ENCODE data around the gene RPL10.

Gene RPL10

GRCh38 chrX:154397888-154398667 is at the start of gene RPL10:
Gene RPL10, plus strand, starts transcription at chrX:154398377. Its CDS starts 143 bp downstream, at chrX:154398520.
- peak; percentile 96 for FAIRE-seq

DNA sequence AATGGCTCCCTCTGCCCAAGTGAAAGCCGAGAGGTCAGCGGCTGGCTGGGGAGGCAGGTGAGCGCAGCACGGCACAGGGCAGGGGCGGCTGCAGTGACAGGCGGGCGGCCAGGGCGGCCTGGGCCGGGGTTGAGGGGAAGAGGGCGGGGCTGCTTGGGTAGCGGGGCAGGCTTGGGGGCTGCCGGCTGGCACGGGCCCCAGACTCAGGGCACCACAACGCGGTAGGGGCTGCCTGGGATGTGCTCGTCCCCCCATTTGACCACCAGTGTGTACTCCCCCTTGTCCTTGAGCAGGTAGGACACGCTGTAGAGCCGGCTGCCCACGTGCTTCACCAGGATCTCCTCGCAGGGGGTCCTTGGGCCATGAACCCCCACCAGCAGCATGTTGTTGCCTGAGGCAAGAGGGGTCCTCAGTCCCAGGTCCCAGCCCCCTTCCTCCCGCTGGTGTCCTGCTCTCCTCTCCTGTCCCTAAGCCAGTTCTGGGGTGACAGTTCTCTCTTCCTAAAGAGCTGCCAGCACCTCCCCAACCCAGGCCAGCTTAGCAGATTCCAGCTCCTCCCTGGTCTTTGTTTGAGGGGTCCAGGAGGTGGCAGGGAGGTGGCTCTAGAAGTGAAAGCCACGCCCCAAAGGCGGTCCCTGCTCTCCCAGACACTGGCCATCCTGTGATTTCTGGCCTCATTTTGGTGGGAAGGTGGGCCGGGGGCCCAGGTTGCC is 49.4 kb upstream of the RPL10 start:
- peak; percentile 79 for FAIRE-seq

DNA sequence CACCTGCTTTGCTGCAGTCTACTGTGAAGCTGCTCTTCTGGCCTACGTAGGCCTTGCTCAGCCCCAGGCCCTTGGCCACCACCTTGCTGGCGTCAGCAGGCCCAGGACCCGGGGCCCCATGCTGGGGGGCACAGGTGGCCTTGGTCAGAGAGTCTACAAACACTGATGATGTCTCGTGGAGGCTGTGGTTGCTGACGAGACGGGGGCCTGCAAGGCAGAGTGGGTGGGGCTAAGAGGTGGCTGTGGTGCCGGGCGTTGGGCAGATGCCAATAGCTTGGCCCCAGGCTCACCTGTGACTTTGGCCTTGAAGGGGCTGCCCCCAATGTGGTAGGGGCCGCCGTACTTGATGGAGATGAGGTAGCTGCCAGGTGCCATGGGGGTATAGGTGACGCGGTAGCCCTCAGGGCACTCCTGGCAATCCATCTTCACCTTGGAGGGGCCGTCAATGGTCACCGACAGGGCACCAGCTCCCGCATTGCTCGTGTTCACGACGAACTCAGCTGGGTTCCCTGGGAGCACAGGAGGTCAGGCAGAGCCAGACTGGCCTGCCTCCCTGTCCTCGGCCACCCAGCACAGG is 48.7 kb upstream of the RPL10 start:
- no peak for FAIRE-seq

DNA sequence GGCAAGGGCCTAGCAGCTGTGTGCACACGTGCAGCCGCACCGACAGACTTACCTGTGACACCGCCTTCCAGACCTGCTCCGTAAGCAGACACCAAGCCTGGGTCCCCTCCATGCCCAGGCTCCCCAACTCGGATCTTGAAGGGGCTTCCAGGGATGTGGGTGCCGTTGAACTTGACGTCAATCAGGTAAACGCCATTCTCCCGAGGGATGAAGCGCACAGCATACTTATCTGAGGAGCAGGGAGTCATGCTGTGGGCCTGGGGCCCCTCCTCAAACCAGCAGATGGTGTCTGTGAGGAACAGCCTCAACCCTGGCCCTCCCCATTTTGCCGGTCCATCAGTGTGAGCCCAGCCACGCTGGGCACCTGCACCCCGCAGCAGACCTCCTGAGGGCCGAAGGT is 48.2 kb upstream of the RPL10 start:
- FAIRE-seq = no peak

GRCh38 chrX:154350429-154351182 is 47.6 kb upstream of the RPL10 start:
- peak; percentile 30 for FAIRE-seq

DNA sequence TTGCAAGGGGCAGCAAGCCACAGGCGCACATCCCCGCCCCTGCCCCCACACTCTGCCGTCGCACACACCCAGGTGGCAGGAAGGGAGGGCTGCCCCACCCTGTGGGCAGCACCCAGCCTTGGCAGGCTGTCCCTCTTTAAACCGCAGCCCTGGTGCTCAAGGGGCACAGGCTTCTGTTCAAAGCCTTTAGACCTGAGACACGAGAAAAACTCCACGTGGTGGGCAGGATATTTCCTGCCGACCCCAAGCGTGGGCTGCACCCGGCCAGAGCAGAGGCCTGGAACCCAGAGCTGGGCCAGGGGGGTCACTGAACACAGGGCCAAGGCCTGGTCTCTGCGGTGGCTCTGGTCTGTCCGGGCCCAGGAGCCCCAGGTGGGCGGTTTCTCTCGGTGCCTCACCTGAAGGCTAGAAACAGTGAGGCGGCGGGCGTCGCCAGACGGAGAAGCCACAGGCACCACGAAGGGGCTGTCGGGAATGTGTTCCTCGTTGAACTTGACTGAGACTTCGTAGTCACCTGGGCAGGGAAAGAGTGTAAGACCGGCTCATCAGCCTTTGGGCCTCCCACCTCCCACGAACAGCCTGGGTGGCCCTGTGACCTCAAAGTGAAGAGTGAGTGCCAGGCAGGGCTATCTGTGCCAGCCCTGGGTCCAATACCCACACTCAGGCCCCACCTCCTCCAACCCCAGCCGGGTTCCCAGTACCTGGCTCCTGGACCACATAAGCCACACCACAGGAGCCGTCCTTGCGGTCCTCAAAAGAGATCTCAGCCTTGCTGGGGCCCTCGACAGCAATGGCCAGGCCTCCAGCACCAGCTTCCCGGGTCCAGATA is 46.8 kb upstream of the RPL10 start:
- no peak for FAIRE-seq

- FAIRE-seq = no peak
These were observed 46.2 kb upstream of the RPL10 start for GRCh38 chrX:154352012-154352401.

DNA sequence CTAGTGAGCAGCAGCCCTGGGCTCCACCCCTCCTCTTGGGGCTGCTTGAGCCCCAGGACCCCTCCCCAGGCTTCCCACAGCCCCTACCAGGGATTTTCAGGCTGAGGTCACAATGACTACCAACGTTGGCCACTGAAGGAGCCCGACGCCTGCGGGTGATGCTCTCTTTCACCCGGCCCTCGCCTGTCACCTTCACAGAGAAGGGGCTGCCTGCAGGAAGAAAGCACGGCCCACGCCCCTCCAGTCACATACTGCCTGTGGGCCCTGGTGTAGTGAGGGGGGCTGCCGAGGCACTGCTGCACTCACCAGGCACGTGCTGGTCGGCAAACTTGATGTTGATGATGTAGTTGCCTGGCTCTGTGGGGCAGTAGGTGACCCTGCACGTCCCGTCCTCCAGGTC is 45.7 kb upstream of the RPL10 start:
- FAIRE-seq = no peak

DNA sequence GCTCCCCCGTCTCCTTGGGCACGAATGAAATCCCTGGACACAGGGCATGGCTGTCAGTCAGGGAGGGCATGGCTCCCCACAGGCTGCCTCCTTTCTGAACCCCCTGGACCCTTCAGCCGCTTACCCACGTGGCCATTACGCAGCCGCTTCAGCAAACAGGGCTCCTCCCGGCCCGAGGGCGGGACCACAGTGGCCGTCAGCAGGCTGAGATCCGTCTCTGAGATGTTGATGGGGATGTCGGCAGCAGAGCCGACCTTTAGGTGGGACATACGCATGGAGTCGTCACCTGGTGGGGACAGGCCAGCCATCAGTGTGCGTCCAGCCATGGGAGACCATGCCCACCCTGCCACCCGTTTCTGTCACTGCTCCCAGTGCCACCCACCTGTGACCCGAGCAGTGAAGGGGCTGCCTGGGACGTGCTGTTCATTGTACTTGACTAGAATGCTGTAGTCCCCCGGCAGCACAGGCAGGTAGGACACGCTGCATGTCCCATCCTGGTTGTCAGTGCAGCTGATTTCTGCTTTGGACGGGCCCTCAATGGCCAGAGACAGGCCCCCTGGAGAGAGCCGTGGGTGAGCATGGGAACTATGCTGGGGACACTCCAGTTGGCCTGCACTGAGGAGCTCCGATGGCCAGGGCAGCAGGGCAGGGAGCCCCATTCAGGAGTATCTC is 44.9 kb upstream of the RPL10 start:
- FAIRE-seq = no peak

- FAIRE-seq = no peak
These were observed 44.2 kb upstream of the RPL10 start for GRCh38 chrX:154354013-154354412.

DNA sequence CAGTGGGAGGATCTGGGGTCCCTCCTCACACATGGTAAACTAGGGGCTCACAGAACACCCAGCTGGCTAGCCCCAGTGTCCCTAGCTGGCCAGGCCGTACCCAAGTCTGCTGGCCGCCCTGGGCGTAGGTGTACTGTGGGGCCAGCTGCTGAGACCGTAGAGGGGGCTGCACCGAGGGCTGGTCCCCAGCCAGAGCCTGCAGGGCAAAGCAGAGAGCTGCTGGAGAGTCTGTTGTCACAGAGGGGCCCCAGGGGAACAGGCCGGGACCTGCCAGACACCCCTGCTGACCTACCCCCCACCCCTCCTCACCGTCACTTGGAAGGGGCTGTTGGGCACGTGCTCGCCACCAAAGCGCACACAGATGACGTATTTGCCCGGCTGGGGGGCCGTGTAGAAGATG is 43.7 kb upstream of the RPL10 start:
- FAIRE-seq = no peak

- FAIRE-seq = no peak
These were observed 42.9 kb upstream of the RPL10 start for GRCh38 chrX:154355094-154355775.

GRCh38 chrX:154355776-154356140 is 42.4 kb upstream of the RPL10 start:
- no peak for FAIRE-seq

GRCh38 chrX:154356596-154356995 is 41.6 kb upstream of the RPL10 start:
- no peak for FAIRE-seq

DNA sequence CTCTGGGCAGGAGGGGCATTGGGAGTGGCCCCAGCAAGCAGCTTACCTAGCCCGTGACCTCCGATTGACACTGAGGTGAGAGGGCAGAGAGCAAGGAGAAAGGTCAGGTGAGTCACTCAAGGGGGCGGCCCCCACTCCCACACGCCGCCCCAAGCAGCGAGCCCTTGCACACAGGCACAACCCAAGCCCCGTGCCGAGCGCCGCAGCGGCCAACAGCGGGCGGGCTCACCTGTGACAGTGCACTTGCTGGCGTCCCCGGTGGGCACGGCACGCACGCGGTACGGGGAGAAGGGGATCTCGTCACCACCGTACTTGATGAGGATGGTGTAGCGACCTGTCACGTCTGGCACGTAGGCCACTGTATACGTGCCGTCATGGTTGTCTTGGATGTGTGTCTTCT is 41.0 kb upstream of the RPL10 start:
- no peak for FAIRE-seq

- FAIRE-seq = no peak
These were observed 40.2 kb upstream of the RPL10 start for GRCh38 chrX:154358011-154358410.

DNA sequence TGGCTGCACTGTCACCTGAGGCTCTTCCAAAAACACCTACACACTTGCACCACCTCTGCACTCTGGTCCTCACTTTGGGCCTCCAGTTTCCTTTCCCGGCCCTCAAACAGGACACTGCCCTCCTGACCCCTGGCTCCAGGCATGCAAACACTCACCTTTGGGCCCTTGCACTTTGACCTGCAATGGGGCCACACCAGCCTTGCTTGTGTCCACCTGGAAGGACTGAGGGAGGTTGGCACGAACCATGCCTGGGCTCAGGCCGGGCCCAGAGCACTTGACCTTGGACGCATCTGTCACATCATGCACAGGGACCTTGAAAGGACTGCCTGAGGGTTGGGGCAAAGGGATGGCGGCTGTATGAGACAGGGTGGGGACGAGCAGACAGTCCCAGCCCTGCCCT is 39.3 kb upstream of the RPL10 start:
- FAIRE-seq = no peak

DNA sequence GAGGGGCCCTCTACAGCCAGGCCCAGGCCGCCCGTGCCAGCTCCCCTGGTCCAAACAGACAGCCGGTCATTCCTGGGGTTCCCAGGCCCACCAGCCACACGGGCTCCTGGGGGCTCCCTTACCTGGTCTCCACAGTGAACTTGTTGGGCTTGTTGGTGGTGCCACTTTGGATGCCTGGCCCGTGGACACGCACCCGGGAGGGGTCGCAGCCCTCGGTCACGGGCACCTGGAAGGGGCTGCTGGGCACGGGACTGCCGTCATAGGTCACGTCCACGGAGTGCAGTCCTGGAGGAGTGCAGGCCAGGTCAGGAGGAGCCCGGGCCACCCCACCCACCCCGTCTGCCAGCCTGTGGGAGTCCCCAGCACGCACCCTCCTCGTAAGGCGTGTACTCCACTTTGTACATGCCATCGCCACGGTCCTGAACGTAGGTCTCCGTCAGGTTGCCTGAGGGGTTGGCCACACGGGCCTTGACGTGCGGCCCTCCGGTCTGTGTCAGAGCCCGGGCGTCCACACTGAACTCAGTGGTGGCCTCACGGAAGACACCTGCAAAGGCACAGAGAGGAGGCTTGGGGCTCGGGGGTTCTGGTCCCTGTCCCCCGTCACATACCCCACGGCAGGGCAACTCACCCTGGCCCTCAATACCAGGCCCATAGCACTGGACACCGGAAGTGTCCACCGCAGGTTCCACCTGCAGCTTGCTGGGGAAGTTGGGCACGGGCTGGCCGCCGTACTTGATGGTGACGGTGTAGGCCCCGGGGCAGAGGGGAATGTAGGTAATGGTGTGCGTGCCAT is 38.6 kb upstream of the RPL10 start:
- FAIRE-seq = no peak

- no peak for FAIRE-seq
These were observed 37.9 kb upstream of the RPL10 start for GRCh38 chrX:154360155-154360713.

DNA sequence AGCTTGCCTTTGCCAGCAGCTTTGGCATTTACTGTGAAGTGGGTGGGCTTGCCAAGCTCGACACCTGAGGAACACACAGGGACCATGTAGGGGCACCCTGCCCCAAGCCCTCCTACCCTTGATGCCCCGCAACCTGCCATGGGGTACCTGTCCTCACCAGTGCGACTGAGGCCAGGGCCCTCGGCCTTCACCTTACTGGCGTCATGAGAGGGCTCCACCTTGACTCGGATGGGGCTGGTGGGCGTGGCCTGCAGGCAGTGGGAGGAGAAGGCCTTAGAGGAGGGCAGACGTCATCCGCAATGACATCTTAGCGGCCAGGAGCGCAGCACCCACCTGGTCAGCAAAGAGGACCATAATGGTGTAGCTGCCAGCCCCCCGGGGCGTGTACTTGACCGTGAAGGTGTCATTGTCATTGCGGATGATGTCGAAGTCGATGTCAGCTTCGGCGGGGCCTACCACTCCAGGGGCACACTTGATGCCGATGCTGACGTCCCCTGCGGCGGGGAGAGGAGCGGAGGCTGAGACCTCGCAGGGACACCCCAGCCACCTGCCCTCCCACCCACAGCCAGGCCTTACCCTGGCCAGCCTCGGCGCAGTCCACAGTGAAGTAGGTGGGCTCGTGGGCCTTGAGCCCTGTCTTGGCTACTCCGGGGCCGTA is 36.0 kb upstream of the RPL10 start:
- FAIRE-seq = no peak
